Fibroblast of mammary gland (primary cell): ENCODE measurements around the gene GMDS.

Experiments
- DNase-seq: peaks from one replicate; pipeline ENCODE4 v3.0.0-alpha.2; 2010; ENCODE audit warnings: low read depth
- H3K4me3 ChIP-seq: 2 replicates; pipeline ENCODE4 v1.5.1; 2011; ENCODE audit warnings: low read depth, mild to moderate bottlenecking, low read length, moderate library complexity; ENCODE audit not compliant: control insufficient read depth
- TF ChIP-seq, protein P1 (sequence below): conservative IDR thresholded peaks from 2 replicates; pipeline ENCODE4 v1.5.1; 2011; ENCODE audit warnings: low read depth, low read length, inconsistent platforms; ENCODE audit not compliant: control insufficient read depth, insufficient read depth

GMDS gene

DNA sequence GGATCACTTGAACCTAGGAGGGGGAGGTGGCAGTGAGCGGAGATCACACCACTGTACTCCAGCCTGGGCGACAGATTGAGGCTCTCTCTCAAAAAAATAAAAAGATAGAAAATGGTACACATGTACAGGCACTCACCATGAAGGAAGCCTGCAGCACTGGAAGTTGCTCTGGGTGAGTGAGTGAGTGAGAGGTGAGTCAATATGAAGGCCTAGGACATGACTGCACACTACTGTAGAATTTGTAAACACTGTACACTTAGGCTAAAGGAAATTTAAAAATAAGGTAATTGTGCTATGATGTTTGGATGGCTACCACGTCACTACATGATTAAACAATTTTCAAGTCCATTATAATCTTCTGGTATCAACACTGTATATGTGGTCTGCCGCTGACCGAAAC lies 419.5 kb downstream of the GMDS start:
- peak; percentile 42 for DNase-seq
- H3K4me3 ChIP-seq, result no peak overlapping the region
- TF ChIP-seq, protein P1, sequence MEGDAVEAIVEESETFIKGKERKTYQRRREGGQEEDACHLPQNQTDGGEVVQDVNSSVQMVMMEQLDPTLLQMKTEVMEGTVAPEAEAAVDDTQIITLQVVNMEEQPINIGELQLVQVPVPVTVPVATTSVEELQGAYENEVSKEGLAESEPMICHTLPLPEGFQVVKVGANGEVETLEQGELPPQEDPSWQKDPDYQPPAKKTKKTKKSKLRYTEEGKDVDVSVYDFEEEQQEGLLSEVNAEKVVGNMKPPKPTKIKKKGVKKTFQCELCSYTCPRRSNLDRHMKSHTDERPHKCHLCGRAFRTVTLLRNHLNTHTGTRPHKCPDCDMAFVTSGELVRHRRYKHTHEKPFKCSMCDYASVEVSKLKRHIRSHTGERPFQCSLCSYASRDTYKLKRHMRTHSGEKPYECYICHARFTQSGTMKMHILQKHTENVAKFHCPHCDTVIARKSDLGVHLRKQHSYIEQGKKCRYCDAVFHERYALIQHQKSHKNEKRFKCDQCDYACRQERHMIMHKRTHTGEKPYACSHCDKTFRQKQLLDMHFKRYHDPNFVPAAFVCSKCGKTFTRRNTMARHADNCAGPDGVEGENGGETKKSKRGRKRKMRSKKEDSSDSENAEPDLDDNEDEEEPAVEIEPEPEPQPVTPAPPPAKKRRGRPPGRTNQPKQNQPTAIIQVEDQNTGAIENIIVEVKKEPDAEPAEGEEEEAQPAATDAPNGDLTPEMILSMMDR, result no peak

- TF ChIP-seq, protein P1, result no peak
- H3K4me3 ChIP-seq, result no peak overlapping the region
- no peak for DNase-seq
These were observed 420.1 kb downstream of the GMDS start for GRCh38 chr6:1825277-1825676.

DNA sequence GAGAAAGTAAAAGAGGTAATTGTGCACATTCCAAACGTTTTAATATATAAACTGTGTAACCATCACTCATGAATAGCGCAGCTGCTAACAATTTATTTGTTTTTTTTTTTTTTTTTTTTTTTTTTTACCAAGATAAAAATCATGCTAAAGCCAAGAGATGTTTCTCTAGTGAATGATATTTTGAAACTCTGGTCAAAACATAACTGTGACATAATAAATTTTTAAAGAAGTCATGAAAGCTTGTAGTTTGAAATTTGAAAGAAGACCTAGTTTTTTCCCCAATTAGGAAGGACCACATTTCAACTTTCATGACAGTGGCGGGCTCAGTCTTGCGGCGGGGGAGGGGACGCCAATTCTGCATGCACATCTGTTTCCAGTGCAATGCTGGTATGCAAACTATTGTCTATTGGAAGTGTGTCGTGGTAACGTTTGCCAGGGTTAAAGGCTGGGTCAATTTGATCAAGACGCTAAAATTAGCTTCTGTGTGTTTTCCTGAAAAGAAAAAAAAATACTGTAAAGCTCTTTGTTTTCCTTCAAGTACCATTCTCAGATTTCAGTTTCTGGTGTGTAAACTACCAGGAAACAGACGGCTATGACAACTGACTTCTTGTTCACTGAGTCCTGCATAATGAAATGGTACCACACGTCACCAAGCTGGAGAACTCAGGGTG lies 423.8 kb downstream of the GMDS start:
- peak overlapping the region; percentile 9 for H3K4me3 ChIP-seq
- peak; percentile 65 for DNase-seq
- TF ChIP-seq, protein P1, result no peak

DNA sequence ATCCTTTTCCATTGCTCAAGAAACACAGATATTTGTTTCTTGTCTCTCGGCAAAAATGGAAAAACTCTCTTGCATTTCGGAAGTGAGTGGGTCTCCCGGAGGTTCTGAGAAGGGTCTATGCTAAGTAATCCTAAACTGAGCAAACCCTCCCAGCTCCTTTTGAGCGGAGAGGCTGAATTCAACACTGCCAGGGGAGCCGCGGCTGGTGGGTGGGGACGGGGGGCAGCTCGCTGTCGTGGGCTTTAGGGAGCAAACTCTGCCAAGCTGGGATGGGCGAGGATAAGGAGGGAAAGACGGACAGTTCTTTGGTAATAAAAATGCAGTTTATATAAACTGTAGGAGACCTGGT lies 424.3 kb downstream of the GMDS start:
- TF ChIP-seq, protein P1, result no peak
- no peak for DNase-seq
- H3K4me3 ChIP-seq, result peak overlapping the region; percentile 9

GRCh38 chr6:1820714-1821113 lies 424.7 kb downstream of the GMDS start:
- DNase-seq, result no peak
- H3K4me3 ChIP-seq, result no peak overlapping the region
- TF ChIP-seq, protein P1, result no peak

- no peak overlapping the region for H3K4me3 ChIP-seq
- TF ChIP-seq, protein P1, result no peak
- peak; percentile 35 for DNase-seq
These were observed 425.2 kb downstream of the GMDS start for GRCh38 chr6:1820165-1820564.

DNA sequence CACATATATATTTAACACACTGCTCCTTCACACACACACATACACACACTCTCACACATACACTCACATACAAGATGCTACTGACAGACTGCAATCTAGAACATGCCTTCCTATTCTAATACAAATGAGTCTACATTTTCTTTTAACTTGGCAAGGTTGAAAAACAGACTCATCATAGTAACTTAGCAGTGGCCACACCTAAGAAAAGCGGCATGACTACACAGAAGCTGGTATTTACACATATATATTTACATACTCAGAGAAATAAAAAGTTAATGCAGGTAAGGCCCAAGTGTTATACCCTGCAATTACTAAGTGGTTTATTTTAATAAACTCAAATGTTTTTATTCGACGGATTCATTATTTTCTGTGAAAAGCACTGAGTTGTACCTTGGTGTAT lies 426.4 kb downstream of the GMDS start:
- no peak for DNase-seq

More for the DNA sequence above, 426.4 kb downstream of the GMDS start:
- TF ChIP-seq, protein P1, result no peak
- H3K4me3 ChIP-seq, result no peak overlapping the region
